ENCODE measurements around the gene KCTD11.
A peak's percentile ranks its signal among the peaks of the same experiment; 100 is the strongest.

Gene KCTD11

GRCh38 chr17:7403043-7403726 lies 51.2 kb downstream of the KCTD11 start:
- peaks cover 15% of the 10 kb centered on the region for H3K4me1 ChIP-seq (ENCODE audit: insufficient read depth, low read length)
- H3K9ac ChIP-seq (ENCODE audit: low read length): peak overlapping the region; percentile 56

GRCh38 chr17:7403727-7403976 lies 51.7 kb downstream of the KCTD11 start:
- Histone ChIP-seq H3K36me3 (ENCODE audit: insufficient read depth, low read length) (no peaks in the 10 kb centered on the region), H3K9ac (ENCODE audit: low read length) (peak overlapping the region; percentile 56), H3K4me1 (ENCODE audit: insufficient read depth, low read length) (peaks cover 15% of the 10 kb centered on the region), H3K4me3 (ENCODE audit: low read depth in 1 of 2, low read length in 2 of 2) (peak overlapping the region; percentile 71 to 82), H3K27me3 (ENCODE audit: control insufficient read depth in 1 of 2, insufficient read depth in 2 of 2, low read length in 2 of 2) (no peaks in the 10 kb centered on the region), H3K9me3 (ENCODE audit: low read length) (no peaks in the 10 kb centered on the region), H3K27ac (ENCODE audit: low read depth, low read length) (peak overlapping the region; percentile 93)

More at GRCh38 chr17:7403043-7403726, 51.2 kb downstream of the KCTD11 start:
- Histone ChIP-seq H3K4me3 (ENCODE audit: low read depth in 1 of 2, low read length in 2 of 2) (peak overlapping the region; percentile 71 to 82), H3K36me3 (ENCODE audit: insufficient read depth, low read length) (no peaks in the 10 kb centered on the region), H3K27me3 (ENCODE audit: control insufficient read depth in 1 of 2, insufficient read depth in 2 of 2, low read length in 2 of 2) (no peaks in the 10 kb centered on the region), H3K9me3 (ENCODE audit: low read length) (no peaks in the 10 kb centered on the region), H3K27ac (ENCODE audit: low read depth, low read length) (peak overlapping the region; percentile 93)

GRCh38 chr17:7403977-7404736 lies 52.2 kb downstream of the KCTD11 start, which contains the start of gene TMEM256:
TMEM256 (minus strand) TSS chr17:7404097; CDS start chr17:7404084, 13 bp downstream.
- no peaks in the 10 kb centered on the region for H3K9me3 ChIP-seq (ENCODE audit: low read length)
- peaks cover 15% of the 10 kb centered on the region for H3K4me1 ChIP-seq (ENCODE audit: insufficient read depth, low read length)
- no peaks in the 10 kb centered on the region for H3K36me3 ChIP-seq (ENCODE audit: insufficient read depth, low read length)
- H3K4me3 ChIP-seq (ENCODE audit: low read depth in 1 of 2, low read length in 2 of 2): peak within 1 kb of the TSS; percentile 77 to 82
- no peaks in the 10 kb centered on the region for H3K27me3 ChIP-seq (ENCODE audit: control insufficient read depth in 1 of 2, insufficient read depth in 2 of 2, low read length in 2 of 2)
- H3K9ac ChIP-seq (ENCODE audit: low read length): peak within 1 kb of the TSS; percentile 57
- H3K27ac ChIP-seq (ENCODE audit: low read depth, low read length): peak within 1 kb of the TSS; percentile 93

Data from muscle layer of colon (tissue), 2 donors.